GM13977 (cell line): Measurements from ENCODE around the gene UAP1L1.

Experiments used
- DNase-seq: peaks from one replicate; pipeline ENCODE4 v3.0.0; 2012; ENCODE audit warnings: low spot score
- CTCF ChIP-seq: IDR thresholded peaks from 2 replicates; pipeline ENCODE4 v1.5.1; 2012; ENCODE audit warnings: mild to moderate bottlenecking, control low read depth; ENCODE audit not compliant: insufficient read depth; ENCODE audit errors: extremely low read depth, missing control alignments
- in situ Hi-C: fragments of 300-500 bp; cut with MboI; formaldehyde crosslinking; loops from one replicate; pipeline ENCODE4 v1.12.0; 2022; ENCODE audit warnings: low sequenced_read_pairs, low pct_unique_long_range_greater_than_20kb, mixed read lengths, inconsistent platforms; ENCODE audit not compliant: unreplicated experiment

Gene UAP1L1

GRCh38 chr9:137129456-137130175 lies 52.3 kb downstream of the UAP1L1 start:
- no peak for TF ChIP-seq CTCF
- DNase-seq: peak; percentile 98
- in situ Hi-C loops: loop anchor here (10.0 kb wide), 1 partner anchor 95 kb away; the partner anchor contains the start of genes CYSRT1, RNF208 and RNF224

- DNase-seq: no peak
- TF ChIP-seq CTCF: no peak
- in situ Hi-C loops: no loop called here
These were observed 52.9 kb downstream of the UAP1L1 start for GRCh38 chr9:137130176-137130755.
